Measurements from ENCODE around the gene GANC.

- TF ChIP-seq, protein P1, sequence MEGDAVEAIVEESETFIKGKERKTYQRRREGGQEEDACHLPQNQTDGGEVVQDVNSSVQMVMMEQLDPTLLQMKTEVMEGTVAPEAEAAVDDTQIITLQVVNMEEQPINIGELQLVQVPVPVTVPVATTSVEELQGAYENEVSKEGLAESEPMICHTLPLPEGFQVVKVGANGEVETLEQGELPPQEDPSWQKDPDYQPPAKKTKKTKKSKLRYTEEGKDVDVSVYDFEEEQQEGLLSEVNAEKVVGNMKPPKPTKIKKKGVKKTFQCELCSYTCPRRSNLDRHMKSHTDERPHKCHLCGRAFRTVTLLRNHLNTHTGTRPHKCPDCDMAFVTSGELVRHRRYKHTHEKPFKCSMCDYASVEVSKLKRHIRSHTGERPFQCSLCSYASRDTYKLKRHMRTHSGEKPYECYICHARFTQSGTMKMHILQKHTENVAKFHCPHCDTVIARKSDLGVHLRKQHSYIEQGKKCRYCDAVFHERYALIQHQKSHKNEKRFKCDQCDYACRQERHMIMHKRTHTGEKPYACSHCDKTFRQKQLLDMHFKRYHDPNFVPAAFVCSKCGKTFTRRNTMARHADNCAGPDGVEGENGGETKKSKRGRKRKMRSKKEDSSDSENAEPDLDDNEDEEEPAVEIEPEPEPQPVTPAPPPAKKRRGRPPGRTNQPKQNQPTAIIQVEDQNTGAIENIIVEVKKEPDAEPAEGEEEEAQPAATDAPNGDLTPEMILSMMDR (conservative IDR thresholded peaks at IDR 0.05), result no peak
- TF ChIP-seq ZFX (IDR thresholded peaks at IDR 0.05), result no peak
Observed at GRCh38 chr15:42276762-42277161, 3.8 kb downstream of the GANC start.
